Measurements from ENCODE around the gene TOR2A.
A peak's percentile ranks its signal among the peaks of the same experiment; 100 is the strongest.

TOR2A gene

GRCh38 chr9:127698985-127699670, 36.0 kb downstream of the TOR2A start:
- peak; percentile 85 to 86 for DNase-seq (ENCODE audit: low read depth in 2 of 2)

GRCh38 chr9:127698386-127698785, 36.7 kb downstream of the TOR2A start:
- no peak for DNase-seq (ENCODE audit: low read depth in 2 of 2)

- no peak for DNase-seq (ENCODE audit: low read depth in 2 of 2)
Observed at GRCh38 chr9:127697575-127697974, 37.5 kb downstream of the TOR2A start.

GRCh38 chr9:127694890-127695720, 40.0 kb downstream of the TOR2A start:
- DNase-seq (ENCODE audit: low read depth in 2 of 2): peak; percentile 36 to 39

- no peak for DNase-seq (ENCODE audit: low read depth in 2 of 2)
Observed at GRCh38 chr9:127693697-127694096, 41.4 kb downstream of the TOR2A start.

GRCh38 chr9:127693143-127693542, 42.0 kb downstream of the TOR2A start:
- no peak for DNase-seq (ENCODE audit: low read depth in 2 of 2)

- no peak for DNase-seq (ENCODE audit: low read depth in 2 of 2)
Observed at GRCh38 chr9:127692071-127692470, 43.0 kb downstream of the TOR2A start.

- no peak for DNase-seq (ENCODE audit: low read depth in 2 of 2)
Observed at GRCh38 chr9:127690735-127691134, 44.4 kb downstream of the TOR2A start.

- DNase-seq (ENCODE audit: low read depth in 2 of 2): no peak
Observed at GRCh38 chr9:127689329-127690000, 45.6 kb downstream of the TOR2A start.

- no peak for DNase-seq (ENCODE audit: low read depth in 2 of 2)
Observed at GRCh38 chr9:127686461-127687393, 48.4 kb downstream of the TOR2A start.

- DNase-seq (ENCODE audit: low read depth in 2 of 2): no peak
Observed at GRCh38 chr9:127684576-127684975, 50.5 kb downstream of the TOR2A start.

GRCh38 chr9:127683723-127684122, 51.4 kb downstream of the TOR2A start:
- peak in 1 of 2 experiments; percentile 10 for DNase-seq (ENCODE audit: low read depth in 2 of 2)

- DNase-seq (ENCODE audit: low read depth in 2 of 2): no peak
Observed at GRCh38 chr9:127682351-127683136, 52.5 kb downstream of the TOR2A start.

Measured in fibroblast of skin of left biceps (primary cell).